Measurements from ENCODE around the gene R3HDML.

R3HDML gene

GRCh38 chr20:44334709-44335108 lies 2.1 kb upstream of the R3HDML start:
- no peak for TF ChIP-seq CTCF (IDR thresholded peaks at IDR 0.05; ENCODE audit: low read depth, low read length)
- no peak for TF ChIP-seq MYC (IDR thresholded peaks at IDR 0.05; ENCODE audit: low read depth, low read length)
- TF ChIP-seq POLR2A (IDR thresholded peaks at IDR 0.05; ENCODE audit: extremely low read depth, insufficient read length) = no peak
- TF ChIP-seq MAX (IDR thresholded peaks at IDR 0.05; ENCODE audit: low read depth, low read length) = no peak
- DNase-seq (ENCODE audit: low read depth) = no peak
- no peak overlapping the region for H3K4me3 ChIP-seq (ENCODE audit: low read depth, low read length)

- H3K4me3 ChIP-seq (ENCODE audit: low read depth, low read length) = no peak overlapping the region
- DNase-seq (ENCODE audit: low read depth) = no peak
- TF ChIP-seq MAX (IDR thresholded peaks at IDR 0.05; ENCODE audit: low read depth, low read length) = no peak
- no peak for TF ChIP-seq MYC (IDR thresholded peaks at IDR 0.05; ENCODE audit: low read depth, low read length)
- no peak for TF ChIP-seq POLR2A (IDR thresholded peaks at IDR 0.05; ENCODE audit: extremely low read depth, insufficient read length)
- TF ChIP-seq CTCF (IDR thresholded peaks at IDR 0.05; ENCODE audit: low read depth, low read length) = no peak
These were observed 1.2 kb upstream of the R3HDML start for GRCh38 chr20:44335675-44336074.

GRCh38 chr20:44336086-44336485 lies 757 bp upstream of the R3HDML start:
- DNase-seq (ENCODE audit: low read depth) = no peak
- no peak overlapping the region for H3K4me3 ChIP-seq (ENCODE audit: low read depth, low read length)

GRCh38 chr20:44342248-44342647 lies 5.4 kb downstream of the R3HDML start:
- TF ChIP-seq MYC (IDR thresholded peaks at IDR 0.05; ENCODE audit: low read depth, low read length) (no peak), CTCF (IDR thresholded peaks at IDR 0.05; ENCODE audit: low read depth, low read length) (no peak), POLR2A (IDR thresholded peaks at IDR 0.05; ENCODE audit: extremely low read depth, insufficient read length) (no peak), MAX (IDR thresholded peaks at IDR 0.05; ENCODE audit: low read depth, low read length) (no peak)
- DNase-seq (ENCODE audit: low read depth) = no peak
- no peak overlapping the region for H3K4me3 ChIP-seq (ENCODE audit: low read depth, low read length)

More at GRCh38 chr20:44336086-44336485, 757 bp upstream of the R3HDML start:
- TF ChIP-seq POLR2A (IDR thresholded peaks at IDR 0.05; ENCODE audit: extremely low read depth, insufficient read length) (no peak), CTCF (IDR thresholded peaks at IDR 0.05; ENCODE audit: low read depth, low read length) (no peak), MAX (IDR thresholded peaks at IDR 0.05; ENCODE audit: low read depth, low read length) (no peak), MYC (IDR thresholded peaks at IDR 0.05; ENCODE audit: low read depth, low read length) (no peak)

- H3K4me3 ChIP-seq (ENCODE audit: low read depth, low read length) = no peak overlapping the region
- no peak for TF ChIP-seq MYC (IDR thresholded peaks at IDR 0.05; ENCODE audit: low read depth, low read length)
- TF ChIP-seq POLR2A (IDR thresholded peaks at IDR 0.05; ENCODE audit: extremely low read depth, insufficient read length) = no peak
- TF ChIP-seq CTCF (IDR thresholded peaks at IDR 0.05; ENCODE audit: low read depth, low read length) = no peak
- TF ChIP-seq MAX (IDR thresholded peaks at IDR 0.05; ENCODE audit: low read depth, low read length) = no peak
- no peak for DNase-seq (ENCODE audit: low read depth)
These were observed 6.4 kb downstream of the R3HDML start for GRCh38 chr20:44343162-44343675.
